HCT116 (cell line): ENCODE data around the gene CEP72.

Experiments
- CEBPB ChIP-seq: IDR thresholded peaks from 2 replicates; pipeline ENCODE4 v1.6.1; 2012; ENCODE audit warnings: low read depth
- ELF1 ChIP-seq: IDR thresholded peaks from 2 replicates; pipeline ENCODE4 v1.6.1; 2012; ENCODE audit warnings: low read depth, borderline replicate concordance
- EZH2 ChIP-seq: fragments of 200-600 bp; sonication (generic); IDR thresholded peaks from 2 replicates; pipeline ENCODE4 v1.6.1; 2017; ENCODE audit warnings: antibody characterized with exemption, mixed run types
- EZH2phosphoT487 ChIP-seq: fragments of 200-600 bp; IDR thresholded peaks from 2 replicates; pipeline ENCODE4 v1.6.1; 2018; ENCODE audit warnings: antibody characterized with exemption, borderline replicate concordance
- POLR2A ChIP-seq: IDR thresholded peaks from 2 replicates; pipeline ENCODE4 v1.7.0; 2011; ENCODE audit warnings: borderline replicate concordance; ENCODE audit not compliant: insufficient read depth, insufficient read length; ENCODE audit errors: extremely low read depth
- POLR2AphosphoS5 ChIP-seq: IDR thresholded peaks from 2 replicates; pipeline ENCODE4 v1.6.1; 2011; ENCODE audit warnings: mild to moderate bottlenecking, low read depth, low read length, moderate library complexity
- RAD21 ChIP-seq: IDR thresholded peaks from 2 replicates; pipeline ENCODE4 v1.6.1; 2012; ENCODE audit warnings: low read depth, mild to moderate bottlenecking
- SIN3A ChIP-seq: IDR thresholded peaks from 2 replicates; pipeline ENCODE4 v1.6.1; 2012; ENCODE audit warnings: low read depth
- SRF ChIP-seq: IDR thresholded peaks from 2 replicates; pipeline ENCODE4 v1.6.1; 2012; ENCODE audit warnings: low read depth
- TF ChIP-seq, protein P1 (sequence below), 3 experiments: fragments of 200-600 bp in 1 of 3; sonication (generic) in 1 of 3; IDR thresholded peaks in 2 of 3; conservative IDR thresholded peaks in 1 of 3; 2 replicates each; pipeline ENCODE4 v1.5.1; 2012 to 2017; ENCODE audit warnings: low read depth in 2 of 3, low read length in 2 of 3, antibody characterized with exemption in 1 of 3, borderline replicate concordance in 1 of 3, control low read depth in 1 of 3, mild to moderate bottlenecking in 1 of 3, mixed read lengths in 1 of 3, mixed run types in 1 of 3, moderate library complexity in 1 of 3; ENCODE audit not compliant: insufficient read depth in 1 of 3
- TF ChIP-seq, protein P2 (sequence below): IDR thresholded peaks from 2 replicates; pipeline ENCODE4 v1.6.1; 2012; ENCODE audit warnings: low read depth

DNA sequence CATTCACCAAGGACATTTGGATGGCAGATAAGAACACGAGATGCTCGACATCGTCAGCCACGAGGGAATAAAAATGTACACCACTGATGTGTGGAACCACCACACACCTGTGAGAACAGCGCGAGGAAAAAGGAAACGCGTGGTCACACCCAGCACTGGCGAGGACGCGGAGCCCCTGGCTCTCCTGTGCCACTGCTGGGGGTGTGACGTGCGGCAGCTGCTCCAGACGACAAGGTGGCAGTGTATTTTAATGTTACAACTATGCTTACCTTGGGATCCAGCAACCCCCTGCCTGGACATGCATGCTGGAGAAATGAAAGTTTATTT, 13.6 kb upstream of the CEP72 start:
- TF ChIP-seq, protein P1, sequence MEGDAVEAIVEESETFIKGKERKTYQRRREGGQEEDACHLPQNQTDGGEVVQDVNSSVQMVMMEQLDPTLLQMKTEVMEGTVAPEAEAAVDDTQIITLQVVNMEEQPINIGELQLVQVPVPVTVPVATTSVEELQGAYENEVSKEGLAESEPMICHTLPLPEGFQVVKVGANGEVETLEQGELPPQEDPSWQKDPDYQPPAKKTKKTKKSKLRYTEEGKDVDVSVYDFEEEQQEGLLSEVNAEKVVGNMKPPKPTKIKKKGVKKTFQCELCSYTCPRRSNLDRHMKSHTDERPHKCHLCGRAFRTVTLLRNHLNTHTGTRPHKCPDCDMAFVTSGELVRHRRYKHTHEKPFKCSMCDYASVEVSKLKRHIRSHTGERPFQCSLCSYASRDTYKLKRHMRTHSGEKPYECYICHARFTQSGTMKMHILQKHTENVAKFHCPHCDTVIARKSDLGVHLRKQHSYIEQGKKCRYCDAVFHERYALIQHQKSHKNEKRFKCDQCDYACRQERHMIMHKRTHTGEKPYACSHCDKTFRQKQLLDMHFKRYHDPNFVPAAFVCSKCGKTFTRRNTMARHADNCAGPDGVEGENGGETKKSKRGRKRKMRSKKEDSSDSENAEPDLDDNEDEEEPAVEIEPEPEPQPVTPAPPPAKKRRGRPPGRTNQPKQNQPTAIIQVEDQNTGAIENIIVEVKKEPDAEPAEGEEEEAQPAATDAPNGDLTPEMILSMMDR (IDR thresholded peaks at IDR 0.05 in 2 of 3, conservative IDR thresholded peaks at IDR 0.05 in 1 of 3; ENCODE audit: borderline replicate concordance in 1 of 3, insufficient read depth in 1 of 3, low read depth in 2 of 3, low read length in 2 of 3): no peak
- TF ChIP-seq EZH2phosphoT487 (no peak), SIN3A (no peak), POLR2A (no peak), EZH2 (no peak), SRF (no peak), POLR2AphosphoS5 (no peak), RAD21 (no peak), ELF1 (no peak), CEBPB (no peak)
- TF ChIP-seq, protein P2, sequence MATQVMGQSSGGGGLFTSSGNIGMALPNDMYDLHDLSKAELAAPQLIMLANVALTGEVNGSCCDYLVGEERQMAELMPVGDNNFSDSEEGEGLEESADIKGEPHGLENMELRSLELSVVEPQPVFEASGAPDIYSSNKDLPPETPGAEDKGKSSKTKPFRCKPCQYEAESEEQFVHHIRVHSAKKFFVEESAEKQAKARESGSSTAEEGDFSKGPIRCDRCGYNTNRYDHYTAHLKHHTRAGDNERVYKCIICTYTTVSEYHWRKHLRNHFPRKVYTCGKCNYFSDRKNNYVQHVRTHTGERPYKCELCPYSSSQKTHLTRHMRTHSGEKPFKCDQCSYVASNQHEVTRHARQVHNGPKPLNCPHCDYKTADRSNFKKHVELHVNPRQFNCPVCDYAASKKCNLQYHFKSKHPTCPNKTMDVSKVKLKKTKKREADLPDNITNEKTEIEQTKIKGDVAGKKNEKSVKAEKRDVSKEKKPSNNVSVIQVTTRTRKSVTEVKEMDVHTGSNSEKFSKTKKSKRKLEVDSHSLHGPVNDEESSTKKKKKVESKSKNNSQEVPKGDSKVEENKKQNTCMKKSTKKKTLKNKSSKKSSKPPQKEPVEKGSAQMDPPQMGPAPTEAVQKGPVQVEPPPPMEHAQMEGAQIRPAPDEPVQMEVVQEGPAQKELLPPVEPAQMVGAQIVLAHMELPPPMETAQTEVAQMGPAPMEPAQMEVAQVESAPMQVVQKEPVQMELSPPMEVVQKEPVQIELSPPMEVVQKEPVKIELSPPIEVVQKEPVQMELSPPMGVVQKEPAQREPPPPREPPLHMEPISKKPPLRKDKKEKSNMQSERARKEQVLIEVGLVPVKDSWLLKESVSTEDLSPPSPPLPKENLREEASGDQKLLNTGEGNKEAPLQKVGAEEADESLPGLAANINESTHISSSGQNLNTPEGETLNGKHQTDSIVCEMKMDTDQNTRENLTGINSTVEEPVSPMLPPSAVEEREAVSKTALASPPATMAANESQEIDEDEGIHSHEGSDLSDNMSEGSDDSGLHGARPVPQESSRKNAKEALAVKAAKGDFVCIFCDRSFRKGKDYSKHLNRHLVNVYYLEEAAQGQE: no peak
